HEK293T (cell line): Measurements from ENCODE around the gene SEPTIN5.

Experiments
- CTBP1 ChIP-seq: fragments of 450-650 bp; IDR thresholded peaks from 2 replicates; pipeline ENCODE4 v1.6.1; 2016; ENCODE audit warnings: borderline replicate concordance
- PKNOX1 ChIP-seq: fragments of 450-650 bp; IDR thresholded peaks from 2 replicates; pipeline ENCODE4 v1.6.1; 2016
- SP1 ChIP-seq: fragments of 450-650 bp; IDR thresholded peaks from 2 replicates; pipeline ENCODE4 v1.6.1; 2017
- SUZ12 ChIP-seq: fragments of 450-650 bp; IDR thresholded peaks from 2 replicates; pipeline ENCODE4 v1.6.1; 2016; ENCODE audit warnings: mild to moderate bottlenecking

- no peak for TF ChIP-seq SP1
- TF ChIP-seq SUZ12: no peak
- no peak for TF ChIP-seq CTBP1
- no peak for TF ChIP-seq PKNOX1
Measured at GRCh38 chr22:19665784-19666672, 48.3 kb upstream of the SEPTIN5 start.
